Measurements from ENCODE around the gene LRRC63. TPM values are rescaled to one million over a fixed set of nuclear protein-coding genes. Genes with fewer than 3 reads are reported as not detected.

LRRC63 gene
- polyA plus RNA-seq, 1 experiment, result not detected

- CTCF ChIA-PET, result no interaction called here
- H3K27me3 ChIP-seq (ENCODE audit: control insufficient read depth, insufficient read depth, low read length), result no peaks in the 10 kb centered on the region
- H3K27ac ChIP-seq (ENCODE audit: low read depth, low read length), result no peak overlapping the region
- no peak overlapping the region for H3K4me3 ChIP-seq (ENCODE audit: low read depth, low read length)
- TF ChIP-seq CTCF (IDR thresholded peaks at IDR 0.05; ENCODE audit: low read depth, low read length), result no peak
- DNase-seq (ENCODE audit: low read depth, low spot score), result no peak
- POLR2A ChIA-PET, result no interaction called here
- H3K9me3 ChIP-seq (ENCODE audit: control insufficient read depth, insufficient read depth, low read length), result no peaks in the 10 kb centered on the region; the same call in 1 of the 2 replicates
Observed at GRCh38 chr13:46166947-46167610, 44.6 kb upstream of the LRRC63 start.

- POLR2A ChIA-PET, result no interaction called here
- H3K27me3 ChIP-seq (ENCODE audit: control insufficient read depth, insufficient read depth, low read length), result no peaks in the 10 kb centered on the region
- CTCF ChIA-PET, result interaction anchor here (0.8 kb wide), 1 partner anchor 9 kb away, joined by 3 read pairs; no protein-coding TSS in a partner anchor
- no peak for TF ChIP-seq CTCF (IDR thresholded peaks at IDR 0.05; ENCODE audit: low read depth, low read length)
- H3K4me3 ChIP-seq (ENCODE audit: low read depth, low read length), result no peak overlapping the region
- no peak for DNase-seq (ENCODE audit: low read depth, low spot score)
- H3K9me3 ChIP-seq (ENCODE audit: control insufficient read depth, insufficient read depth, low read length), result no peaks in the 10 kb centered on the region
- no peak overlapping the region for H3K27ac ChIP-seq (ENCODE audit: low read depth, low read length)
Observed at GRCh38 chr13:46168341-46168740, 43.4 kb upstream of the LRRC63 start.

- TF ChIP-seq CTCF (IDR thresholded peaks at IDR 0.05; ENCODE audit: low read depth, low read length), result no peak
- no peak overlapping the region for H3K27ac ChIP-seq (ENCODE audit: low read depth, low read length)
- CTCF ChIA-PET, result interaction anchor here (0.8 kb wide), 1 partner anchor 9 kb away, joined by 3 read pairs; no protein-coding TSS in a partner anchor
- H3K9me3 ChIP-seq (ENCODE audit: control insufficient read depth, insufficient read depth, low read length), result no peaks in the 10 kb centered on the region
- POLR2A ChIA-PET, result no interaction called here
- no peak for DNase-seq (ENCODE audit: low read depth, low spot score)
- no peaks in the 10 kb centered on the region for H3K27me3 ChIP-seq (ENCODE audit: control insufficient read depth, insufficient read depth, low read length)
- no peak overlapping the region for H3K4me3 ChIP-seq (ENCODE audit: low read depth, low read length)
Observed at GRCh38 chr13:46168783-46169182, 42.9 kb upstream of the LRRC63 start.

- CTCF ChIA-PET, result interaction anchor here (3.5 kb wide), 1 partner anchor 10 kb away, joined by 20 read pairs; no protein-coding TSS in a partner anchor
- no peak overlapping the region for H3K4me3 ChIP-seq (ENCODE audit: low read depth, low read length)
- POLR2A ChIA-PET, result no interaction called here
- no peaks in the 10 kb centered on the region for H3K9me3 ChIP-seq (ENCODE audit: control insufficient read depth, insufficient read depth, low read length)
- no peak for DNase-seq (ENCODE audit: low read depth, low spot score)
- no peaks in the 10 kb centered on the region for H3K27me3 ChIP-seq (ENCODE audit: control insufficient read depth, insufficient read depth, low read length)
- H3K27ac ChIP-seq (ENCODE audit: low read depth, low read length), result no peak overlapping the region
- TF ChIP-seq CTCF (IDR thresholded peaks at IDR 0.05; ENCODE audit: low read depth, low read length), result no peak
Observed at GRCh38 chr13:46169758-46170157, 42.0 kb upstream of the LRRC63 start.

- CTCF ChIA-PET, result interaction anchor here (3.5 kb wide), 1 partner anchor 10 kb away, joined by 20 read pairs; no protein-coding TSS in a partner anchor
- no peak for DNase-seq (ENCODE audit: low read depth, low spot score)
- no peak for TF ChIP-seq CTCF (IDR thresholded peaks at IDR 0.05; ENCODE audit: low read depth, low read length)
- Histone ChIP-seq H3K9me3 (ENCODE audit: control insufficient read depth, insufficient read depth, low read length) (no peaks in the 10 kb centered on the region), H3K4me3 (ENCODE audit: low read depth, low read length) (no peak overlapping the region), H3K27ac (ENCODE audit: low read depth, low read length) (no peak overlapping the region), H3K27me3 (ENCODE audit: control insufficient read depth, insufficient read depth, low read length) (no peaks in the 10 kb centered on the region)
- POLR2A ChIA-PET, result no interaction called here
Observed at GRCh38 chr13:46170268-46170667, 41.5 kb upstream of the LRRC63 start.
